Measurements from ENCODE around the gene DENND1A.

DNA sequence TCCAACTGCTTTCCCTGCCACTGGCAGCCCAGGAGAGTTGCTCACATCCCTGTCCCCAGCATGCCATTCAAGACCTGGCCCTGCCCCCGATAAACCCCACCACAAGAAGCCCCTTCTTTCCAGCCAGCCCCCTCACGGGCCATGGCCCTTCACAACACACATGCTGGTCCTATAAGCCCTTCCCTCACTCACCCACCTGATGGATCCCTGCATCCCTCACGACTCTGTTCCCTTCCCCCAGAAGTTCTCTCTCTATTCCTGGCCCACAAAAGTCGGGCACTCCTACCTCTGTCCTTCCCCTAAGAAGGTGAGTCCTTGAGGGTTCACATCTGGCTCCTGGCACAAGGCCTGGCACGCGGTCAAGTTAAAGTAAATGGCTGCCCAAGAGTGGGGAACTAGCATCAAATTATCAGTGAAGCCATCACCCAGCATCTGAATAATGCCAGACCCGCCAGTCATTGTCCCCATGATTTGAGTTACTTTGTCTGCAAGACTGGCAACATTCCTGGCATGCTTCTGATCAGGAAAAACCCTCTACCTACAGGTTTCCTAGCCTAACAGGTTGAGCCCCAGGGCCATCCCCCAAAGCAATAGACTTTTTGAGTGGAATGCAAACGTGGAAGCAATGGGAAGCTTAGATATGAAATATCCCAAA is 508.0 kb downstream of the DENND1A start:
- TF ChIP-seq POLR2AphosphoS5 (IDR thresholded peaks at IDR 0.05; ENCODE audit: low read depth, low read length) (no peak), TAF1 (IDR thresholded peaks at IDR 0.05; ENCODE audit: borderline replicate concordance, insufficient read depth, low read length) (no peak), FOXP2 (optimal IDR thresholded peaks at IDR 0.05; ENCODE audit: borderline replicate concordance, extremely low read depth, extremely low read length, insufficient read depth) (no peak), SIN3A (IDR thresholded peaks at IDR 0.05; ENCODE audit: borderline replicate concordance, insufficient read depth, low read length) (no peak)

All from PFSK-1 (cell line).